RWPE2 (cell line): Measurements from ENCODE around the gene TEDC1.

Experiments used
- ATAC-seq: fragments of 200-7000 bp; cut with Tn5 transposase; 3 replicates; pipeline ENCODE4 v1.9.1; 2021; ENCODE audit warnings: low read depth
- DNase-seq: peaks from one replicate; pipeline ENCODE4 v3.0.0-alpha.2; 2020; ENCODE audit warnings: low spot score
- H3K27ac ChIP-seq: fragments of 450-650 bp; 2 replicates; pipeline ENCODE4 v1.5.1; 2017; ENCODE audit warnings: mild to moderate bottlenecking; ENCODE audit not compliant: poor library complexity, severe bottlenecking
- H3K27me3 ChIP-seq: fragments of 250-450 bp; sonication (Bioruptor Pico); 2 replicates; pipeline ENCODE4 v1.5.1; 2021; ENCODE audit warnings: mild to moderate bottlenecking, moderate library complexity; ENCODE audit not compliant: insufficient read depth, poor library complexity, severe bottlenecking
- H3K36me3 ChIP-seq: fragments of 250-450 bp; sonication (Bioruptor Pico); 2 replicates; pipeline ENCODE4 v1.5.1; 2020; ENCODE audit warnings: low read depth, mild to moderate bottlenecking, moderate library complexity
- H3K4me1 ChIP-seq: fragments of 250-450 bp; sonication (Bioruptor Pico); 2 replicates; pipeline ENCODE4 v1.5.1; 2021; ENCODE audit warnings: mild to moderate bottlenecking, moderate library complexity; ENCODE audit not compliant: insufficient read depth, poor library complexity, severe bottlenecking
- H3K4me3 ChIP-seq: fragments of 250-450 bp; sonication (Bioruptor Pico); 2 replicates; pipeline ENCODE4 v1.5.1; 2021; ENCODE audit warnings: mild to moderate bottlenecking, moderate library complexity; ENCODE audit not compliant: severe bottlenecking
- H3K9me3 ChIP-seq: fragments of 250-450 bp; sonication (Bioruptor Pico); 2 replicates; pipeline ENCODE4 v1.5.1; 2021; ENCODE audit warnings: mild to moderate bottlenecking, moderate library complexity; ENCODE audit not compliant: severe bottlenecking
- TF ChIP-seq, protein P1 (sequence below): fragments of 450-650 bp; IDR thresholded peaks from one replicate; pipeline ENCODE4 v1.5.1; 2017; ENCODE audit warnings: mild to moderate bottlenecking, moderate library complexity; ENCODE audit not compliant: poor library complexity, severe bottlenecking

The TEDC1 gene

GRCh38 chr14:105449276-105450122 lies 41.5 kb upstream of the TEDC1 start:
- Histone ChIP-seq H3K4me1 (no peaks in the 10 kb centered on the region), H3K27ac (no peak overlapping the region), H3K27me3 (no peaks in the 10 kb centered on the region), H3K4me3 (no peak overlapping the region), H3K36me3 (peaks cover 63% of the 10 kb centered on the region), H3K9me3 (no peaks in the 10 kb centered on the region)
- TF ChIP-seq, protein P1, sequence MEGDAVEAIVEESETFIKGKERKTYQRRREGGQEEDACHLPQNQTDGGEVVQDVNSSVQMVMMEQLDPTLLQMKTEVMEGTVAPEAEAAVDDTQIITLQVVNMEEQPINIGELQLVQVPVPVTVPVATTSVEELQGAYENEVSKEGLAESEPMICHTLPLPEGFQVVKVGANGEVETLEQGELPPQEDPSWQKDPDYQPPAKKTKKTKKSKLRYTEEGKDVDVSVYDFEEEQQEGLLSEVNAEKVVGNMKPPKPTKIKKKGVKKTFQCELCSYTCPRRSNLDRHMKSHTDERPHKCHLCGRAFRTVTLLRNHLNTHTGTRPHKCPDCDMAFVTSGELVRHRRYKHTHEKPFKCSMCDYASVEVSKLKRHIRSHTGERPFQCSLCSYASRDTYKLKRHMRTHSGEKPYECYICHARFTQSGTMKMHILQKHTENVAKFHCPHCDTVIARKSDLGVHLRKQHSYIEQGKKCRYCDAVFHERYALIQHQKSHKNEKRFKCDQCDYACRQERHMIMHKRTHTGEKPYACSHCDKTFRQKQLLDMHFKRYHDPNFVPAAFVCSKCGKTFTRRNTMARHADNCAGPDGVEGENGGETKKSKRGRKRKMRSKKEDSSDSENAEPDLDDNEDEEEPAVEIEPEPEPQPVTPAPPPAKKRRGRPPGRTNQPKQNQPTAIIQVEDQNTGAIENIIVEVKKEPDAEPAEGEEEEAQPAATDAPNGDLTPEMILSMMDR, result no peak
- no peak for DNase-seq
- ATAC-seq, result no peak

- Histone ChIP-seq H3K9me3 (no peaks in the 10 kb centered on the region), H3K36me3 (peaks cover 66% of the 10 kb centered on the region), H3K4me3 (no peak overlapping the region), H3K27ac (no peak overlapping the region), H3K4me1 (no peaks in the 10 kb centered on the region), H3K27me3 (no peaks in the 10 kb centered on the region)
- no peak for ATAC-seq
- no peak for DNase-seq
- TF ChIP-seq, protein P1, result no peak
Observed at GRCh38 chr14:105450123-105450505, 40.9 kb upstream of the TEDC1 start.

DNA sequence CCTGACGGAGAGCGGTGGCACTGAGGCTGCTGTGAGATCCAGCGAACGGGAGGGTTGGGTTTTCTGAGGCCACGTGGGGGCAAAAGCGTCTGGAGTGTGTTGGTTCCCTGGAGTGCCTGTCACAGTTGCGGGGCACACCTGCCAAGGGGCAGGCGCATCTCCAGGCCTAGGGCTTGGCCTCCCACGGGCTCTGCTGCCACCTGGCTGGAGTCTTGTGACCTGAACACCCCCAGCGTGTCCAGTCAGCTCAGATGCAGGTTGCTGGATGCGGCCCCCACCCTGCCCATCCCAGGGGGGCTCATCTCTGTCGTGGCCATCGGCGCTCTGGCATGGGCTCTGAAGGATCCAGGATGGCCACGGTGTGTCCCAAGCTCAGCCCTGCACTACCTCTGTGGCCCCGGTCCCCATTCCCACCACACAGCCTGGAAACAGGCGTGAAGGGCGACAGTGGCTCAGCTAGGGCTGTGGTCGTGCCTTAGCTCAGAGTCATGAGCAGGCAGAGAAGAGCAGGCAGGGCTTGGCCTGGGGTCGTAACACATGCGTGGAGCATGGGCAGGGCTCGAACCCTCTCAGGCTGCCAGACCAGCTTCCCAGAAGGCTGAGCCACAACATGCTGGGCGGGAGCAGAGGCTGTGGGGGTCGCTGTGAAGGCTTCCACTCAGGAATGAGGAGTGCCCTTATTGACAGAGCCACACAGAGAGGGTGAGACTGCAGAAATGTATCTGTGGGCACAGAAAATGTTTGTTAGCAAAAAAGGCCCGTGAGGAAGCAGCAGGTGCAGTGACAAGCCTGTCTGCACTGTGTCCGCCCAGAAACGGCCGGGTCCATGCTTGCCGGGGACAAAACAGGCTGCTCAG lies 40.0 kb upstream of the TEDC1 start:
- no peaks in the 10 kb centered on the region for H3K9me3 ChIP-seq
- peaks cover 63% of the 10 kb centered on the region for H3K36me3 ChIP-seq
- H3K4me1 ChIP-seq, result no peaks in the 10 kb centered on the region
- ATAC-seq (no peak), DNase-seq (no peak)
- H3K27ac ChIP-seq, result no peak overlapping the region
- H3K27me3 ChIP-seq, result no peaks in the 10 kb centered on the region
- TF ChIP-seq, protein P1, result no peak
- no peak overlapping the region for H3K4me3 ChIP-seq

- Histone ChIP-seq H3K36me3 (peaks cover 77% of the 10 kb centered on the region), H3K27ac (no peak overlapping the region), H3K4me3 (no peak overlapping the region), H3K27me3 (no peaks in the 10 kb centered on the region), H3K4me1 (no peaks in the 10 kb centered on the region), H3K9me3 (no peaks in the 10 kb centered on the region)
- TF ChIP-seq, protein P1, result no peak
- DNase-seq, result no peak
- no peak for ATAC-seq
Observed at GRCh38 chr14:105452963-105453362, 38.1 kb upstream of the TEDC1 start.
